Chondrocyte (in vitro differentiated cells): ENCODE measurements around the gene CD300C. TPM values are rescaled to one million over a fixed set of nuclear protein-coding genes. Genes with fewer than 3 reads are reported as not detected.
"Not testable (repeated sequence)": the region's sequence is repeated elsewhere in the genome, so short reads cannot be mapped to it uniquely, and the experiment has no call there.

Source experiments
- DNase-seq: peaks from one replicate; pipeline ENCODE4 v3.0.0; 2021; ENCODE audit warnings: mixed read lengths, low spot score
- H3K27ac Mint-ChIP-seq: one replicate; pipeline ENCODE4 v1.8.0; 2021; ENCODE audit warnings: mild to moderate bottlenecking, moderate library complexity, mixed read lengths; ENCODE audit not compliant: unreplicated experiment
- H3K27me3 Mint-ChIP-seq: 2 replicates; pipeline ENCODE4 v1.8.0; 2021; ENCODE audit warnings: low read depth, mixed read lengths
- H3K36me3 Mint-ChIP-seq: 2 replicates; pipeline ENCODE4 v1.8.0; 2021; ENCODE audit warnings: low read depth, mixed read lengths
- H3K4me1 Mint-ChIP-seq: 2 replicates; pipeline ENCODE4 v1.8.0; 2021; ENCODE audit warnings: low read depth, mild to moderate bottlenecking, mixed read lengths
- H3K4me3 Mint-ChIP-seq: one replicate; pipeline ENCODE4 v1.8.0; 2021; ENCODE audit warnings: mild to moderate bottlenecking, moderate library complexity, mixed read lengths; ENCODE audit not compliant: unreplicated experiment
- H3K9me3 Mint-ChIP-seq: 2 replicates; pipeline ENCODE4 v1.8.0; 2021; ENCODE audit warnings: low read depth, mixed read lengths
- CTCF ChIP-seq: fragments of 200-600 bp; sonication (generic); IDR thresholded peaks from 2 replicates; pipeline ENCODE4 v1.5.0; 2021; ENCODE audit warnings: antibody characterized with exemption, mild to moderate bottlenecking, moderate library complexity
- total RNA-seq: library from RNA; stranded (reverse); gene quantifications from 3 replicates; pipeline ENCODE4 v1.2.1, GENCODE V29; 2021

The CD300C gene
- total RNA-seq, 1 donor from 2014 or later, result not detected

- Mint-ChIP-seq H3K36me3 (no peaks in the 10 kb centered on the region), H3K9me3 (peaks cover 6% of the 10 kb centered on the region), H3K27ac (no peak overlapping the region), H3K4me1 (no peaks in the 10 kb centered on the region), H3K4me3 (no peak overlapping the region), H3K27me3 (peaks cover 51% of the 10 kb centered on the region)
- DNase-seq, result no peak
- no peak for TF ChIP-seq CTCF
Measured at GRCh38 chr17:74561586-74561985, 15.7 kb upstream of the CD300C start.

DNA sequence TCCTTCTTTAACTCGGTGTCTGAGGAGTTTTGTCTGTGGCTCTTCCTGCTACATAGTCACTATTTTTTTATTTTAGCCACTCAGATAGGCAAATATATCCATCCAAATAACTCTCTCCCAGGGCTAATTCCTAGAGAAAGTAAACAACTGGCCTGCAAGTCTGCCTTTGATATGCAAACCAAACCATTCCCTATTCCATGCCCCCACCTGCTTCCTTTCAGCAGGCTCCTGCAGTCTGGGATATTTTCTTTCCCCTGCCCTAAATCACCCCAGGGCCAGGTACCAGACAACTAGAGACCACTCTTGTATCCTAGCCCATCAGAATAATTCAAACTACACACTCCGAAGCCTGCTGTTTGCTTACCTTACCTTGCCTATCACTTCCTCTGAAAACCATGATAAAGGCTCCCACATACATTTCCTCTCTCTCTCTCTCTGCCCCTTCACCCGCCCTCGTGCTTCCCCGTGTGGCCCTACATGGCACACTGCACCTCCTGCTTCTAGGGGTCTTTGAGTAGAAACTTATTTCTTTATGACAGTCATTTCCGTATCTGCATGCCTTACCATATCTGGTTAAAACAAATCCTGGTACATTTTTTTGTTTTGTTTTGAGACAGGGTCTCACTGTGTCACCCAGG, 13.1 kb upstream of the CD300C start:
- no peak for TF ChIP-seq CTCF
- Mint-ChIP-seq H3K27ac (no peak overlapping the region), H3K9me3 (peaks cover 6% of the 10 kb centered on the region), H3K27me3 (peaks cover 62% of the 10 kb centered on the region), H3K4me3 (no peak overlapping the region), H3K36me3 (peaks cover 3% of the 10 kb centered on the region), H3K4me1 (no peaks in the 10 kb centered on the region)
- no peak for DNase-seq

GRCh38 chr17:74558402-74558801, 12.5 kb upstream of the CD300C start:
- DNase-seq, H3K27ac Mint-ChIP-seq, H3K9me3 Mint-ChIP-seq, H3K4me1 Mint-ChIP-seq, H3K4me3 Mint-ChIP-seq, H3K36me3 Mint-ChIP-seq: not testable (repeated sequence)
- peaks cover 65% of the 10 kb centered on the region for H3K27me3 Mint-ChIP-seq

DNA sequence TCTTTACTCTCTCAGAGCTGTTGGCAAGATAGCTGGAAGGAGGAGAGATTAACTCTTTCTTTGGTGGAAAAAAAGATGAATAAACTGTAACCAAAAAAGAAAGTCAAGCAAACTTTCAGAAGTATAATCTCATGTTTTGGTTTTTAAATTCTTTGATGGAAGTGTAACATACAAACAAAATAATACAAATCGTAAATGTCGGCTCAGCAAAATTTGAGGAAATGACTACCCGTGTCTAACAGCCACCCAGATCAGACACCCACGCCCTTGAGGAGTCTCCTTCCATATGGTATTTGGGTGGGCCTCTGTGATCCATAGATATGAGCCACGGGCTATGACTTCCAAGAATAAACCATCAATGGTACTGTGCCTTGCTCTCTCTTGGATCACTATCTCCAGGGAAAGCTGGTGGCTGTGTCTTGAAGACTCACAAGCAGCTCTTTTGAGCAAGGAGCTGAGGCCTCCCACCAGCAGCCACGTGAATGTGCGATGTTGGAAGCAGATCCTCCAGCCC, 9.6 kb upstream of the CD300C start:
- H3K4me3 Mint-ChIP-seq, result no peak overlapping the region
- H3K27me3 Mint-ChIP-seq, result peaks cover 69% of the 10 kb centered on the region
- H3K9me3 Mint-ChIP-seq, result peaks cover 6% of the 10 kb centered on the region
- no peaks in the 10 kb centered on the region for H3K4me1 Mint-ChIP-seq
- DNase-seq, result no peak
- no peak for TF ChIP-seq CTCF
- H3K27ac Mint-ChIP-seq, result no peak overlapping the region
- peaks cover 3% of the 10 kb centered on the region for H3K36me3 Mint-ChIP-seq

DNA sequence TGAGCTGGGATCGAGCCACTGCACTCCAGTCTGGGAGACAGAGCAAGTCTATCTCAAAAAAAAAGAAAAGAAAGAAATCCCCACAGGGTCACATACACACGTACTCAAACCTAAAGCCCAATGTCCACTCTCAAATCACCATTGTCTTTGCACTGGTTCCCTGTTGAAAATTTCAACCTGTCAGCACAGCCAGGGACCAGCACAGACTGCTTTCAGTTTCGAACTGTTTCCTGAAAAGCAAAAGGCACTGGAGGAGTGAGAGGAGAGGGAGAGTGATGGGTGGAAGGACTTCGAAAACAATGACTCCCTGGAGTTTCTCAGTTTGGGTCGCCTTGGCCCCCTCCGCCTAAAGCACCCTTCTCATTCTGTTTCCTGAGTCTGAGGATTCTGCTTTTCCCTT, 9.0 kb upstream of the CD300C start:
- Mint-ChIP-seq H3K9me3 (peaks cover 6% of the 10 kb centered on the region), H3K4me1 (no peaks in the 10 kb centered on the region), H3K4me3 (no peak overlapping the region), H3K27me3 (peaks cover 72% of the 10 kb centered on the region), H3K27ac (no peak overlapping the region), H3K36me3 (peaks cover 3% of the 10 kb centered on the region)
- no peak for DNase-seq
- no peak for TF ChIP-seq CTCF

GRCh38 chr17:74552037-74552436, 6.1 kb upstream of the CD300C start:
- Mint-ChIP-seq H3K4me3 (no peak overlapping the region), H3K36me3 (peaks cover 3% of the 10 kb centered on the region), H3K9me3 (no peaks in the 10 kb centered on the region), H3K27me3 (peaks cover 61% of the 10 kb centered on the region), H3K27ac (no peak overlapping the region), H3K4me1 (no peaks in the 10 kb centered on the region)
- no peak for TF ChIP-seq CTCF
- no peak for DNase-seq
